Skeletal muscle cell (primary cell): ENCODE results near the gene PATL1.
"Not testable (repeated sequence)": the region's sequence is repeated elsewhere in the genome, so short reads cannot be mapped to it uniquely, and the experiment has no call there.

Source experiments
- DNase-seq: peaks from one replicate; pipeline ENCODE4 v3.0.0-alpha.2; 2010; ENCODE audit warnings: low read depth
- H3K4me3 ChIP-seq: 2 replicates; pipeline ENCODE4 v1.5.1; 2011; ENCODE audit warnings: low read depth, mild to moderate bottlenecking, control low read depth, low read length, moderate library complexity

PATL1 gene

DNA sequence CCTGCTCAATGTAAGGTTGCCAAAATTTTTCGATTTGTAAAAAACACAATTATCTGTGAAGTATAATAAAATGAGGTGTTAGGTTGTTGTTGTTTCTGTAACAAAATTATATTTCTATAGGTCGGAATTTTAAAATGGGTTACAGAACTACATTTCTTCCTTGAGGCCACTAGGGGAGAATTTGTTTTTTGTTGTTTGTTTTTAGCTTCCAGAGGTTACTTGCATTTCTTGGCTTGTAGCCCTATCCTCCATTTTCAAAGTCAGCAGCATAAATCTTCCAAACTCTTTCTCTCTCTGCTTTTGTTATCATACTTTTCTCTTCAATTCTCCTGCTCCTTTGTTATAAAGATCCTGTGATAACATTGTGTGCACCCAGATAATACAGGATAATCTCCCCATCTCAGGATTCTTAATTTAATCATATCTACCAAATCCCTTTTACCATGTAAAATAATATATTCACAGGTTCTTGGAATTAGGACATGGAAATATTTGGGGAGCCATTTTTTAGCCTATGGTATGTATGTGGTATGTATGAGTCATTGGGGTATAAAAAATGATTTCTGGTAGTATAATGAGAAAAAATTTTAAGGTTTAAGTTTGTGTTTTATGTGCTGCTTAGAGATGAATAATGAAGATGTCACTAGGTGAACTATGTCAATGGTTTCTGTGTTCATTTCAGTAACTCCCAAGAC is 9.4 kb upstream of the PATL1 start:
- no peak for DNase-seq
- no peak overlapping the region for H3K4me3 ChIP-seq

DNA sequence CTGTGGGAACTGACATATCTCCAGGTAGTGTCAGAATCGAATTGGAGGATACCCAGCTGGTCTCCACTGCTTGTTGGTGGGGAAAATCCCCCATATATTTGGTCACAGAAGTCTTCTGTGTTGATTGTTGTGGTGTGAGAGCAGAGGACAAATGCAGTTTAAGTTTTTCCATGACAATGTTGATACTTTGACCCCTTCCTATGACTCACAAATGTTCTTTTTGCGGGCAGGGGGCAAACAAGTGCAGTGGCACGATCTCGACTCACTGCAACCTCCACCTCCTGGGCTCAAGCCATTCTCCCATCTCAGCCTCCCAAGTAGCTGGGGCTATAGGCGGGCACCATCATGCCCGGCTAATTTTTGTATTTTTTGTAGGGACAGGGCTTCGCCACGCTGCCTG is 7.4 kb upstream of the PATL1 start:
- DNase-seq = no peak

DNA sequence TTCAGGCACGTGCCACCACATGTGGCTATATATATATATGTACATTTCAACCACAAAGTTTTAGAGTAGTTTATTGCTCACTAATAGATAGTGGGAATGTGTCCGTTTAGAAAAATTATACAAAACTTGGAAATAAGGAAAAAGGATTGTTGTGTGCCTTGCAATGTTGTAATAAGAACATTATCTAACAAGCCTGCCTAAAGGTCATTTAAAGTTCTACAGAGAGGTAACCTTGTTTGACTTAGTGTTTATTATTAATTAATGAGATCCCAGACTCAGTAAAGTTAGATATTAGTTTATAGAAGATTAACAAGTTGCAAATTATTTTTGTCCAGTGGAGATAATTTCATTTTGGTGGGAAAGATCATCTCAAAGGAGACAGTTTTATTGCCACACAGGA is 5.5 kb upstream of the PATL1 start:
- DNase-seq = no peak
- no peak overlapping the region for H3K4me3 ChIP-seq

More for the DNA sequence above, 7.4 kb upstream of the PATL1 start:
- no peak overlapping the region for H3K4me3 ChIP-seq

DNA sequence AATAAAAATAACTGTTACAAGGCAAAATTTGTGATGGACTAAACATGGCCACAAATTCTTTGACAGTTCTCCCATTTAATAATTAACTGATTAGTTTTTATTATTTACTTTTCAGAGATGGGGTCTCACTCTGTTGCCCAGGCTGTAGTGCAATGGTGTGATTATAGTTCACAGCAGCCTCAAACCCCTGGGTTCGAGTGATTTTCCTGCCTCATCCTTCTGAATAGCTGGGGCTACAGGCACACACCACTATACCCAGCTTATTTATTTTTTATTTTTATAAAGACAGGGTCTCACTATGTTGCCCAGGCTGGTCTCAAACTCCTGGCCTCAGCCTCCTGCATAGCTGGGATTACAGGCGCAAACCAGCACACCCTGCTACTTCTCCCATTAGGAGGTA is 4.5 kb upstream of the PATL1 start:
- DNase-seq = no peak
- no peak overlapping the region for H3K4me3 ChIP-seq

DNA sequence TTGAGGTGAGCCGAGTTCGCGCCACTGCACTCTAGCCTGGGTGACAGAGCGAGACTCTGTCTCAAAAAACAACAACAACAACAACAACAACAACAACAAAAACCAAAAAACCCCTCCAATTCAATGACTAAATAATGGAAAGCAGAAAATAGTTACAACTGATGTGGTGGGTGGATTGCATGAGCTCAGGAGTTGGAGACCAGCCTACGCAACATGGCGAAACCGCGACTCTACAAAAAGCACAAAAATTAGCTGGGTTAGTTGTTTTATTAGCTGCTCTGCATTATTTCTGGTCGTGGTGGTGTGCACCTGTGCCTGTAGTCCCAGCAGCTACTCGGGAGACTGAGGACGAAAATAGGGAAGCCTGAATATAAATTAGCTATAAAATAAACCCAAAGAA is 2.6 kb upstream of the PATL1 start:
- no peak overlapping the region for H3K4me3 ChIP-seq

DNA sequence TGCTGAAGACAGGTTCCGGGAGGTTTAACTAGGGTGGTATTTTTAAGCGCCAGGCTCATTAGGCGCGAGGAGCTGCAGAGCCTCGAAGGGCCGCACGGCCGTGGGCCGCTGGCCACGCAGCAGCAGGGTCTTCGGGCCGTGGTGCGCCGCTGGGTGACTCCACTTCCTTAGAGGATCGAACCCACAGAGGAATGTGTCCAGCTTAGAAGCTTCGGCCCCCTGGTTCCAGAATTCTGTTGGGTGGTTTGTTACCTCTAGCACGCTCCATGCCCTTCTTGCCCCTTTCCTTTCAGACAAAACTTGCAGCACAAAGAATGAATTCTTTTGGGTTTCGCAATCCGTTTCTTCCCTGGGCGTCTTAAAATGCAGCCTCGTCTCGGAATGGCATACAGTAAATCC is 773 bp upstream of the PATL1 start:
- peak overlapping the region; percentile 93 for H3K4me3 ChIP-seq
- no peak for DNase-seq

More for the DNA sequence above, 2.6 kb upstream of the PATL1 start:
- DNase-seq = no peak

DNA sequence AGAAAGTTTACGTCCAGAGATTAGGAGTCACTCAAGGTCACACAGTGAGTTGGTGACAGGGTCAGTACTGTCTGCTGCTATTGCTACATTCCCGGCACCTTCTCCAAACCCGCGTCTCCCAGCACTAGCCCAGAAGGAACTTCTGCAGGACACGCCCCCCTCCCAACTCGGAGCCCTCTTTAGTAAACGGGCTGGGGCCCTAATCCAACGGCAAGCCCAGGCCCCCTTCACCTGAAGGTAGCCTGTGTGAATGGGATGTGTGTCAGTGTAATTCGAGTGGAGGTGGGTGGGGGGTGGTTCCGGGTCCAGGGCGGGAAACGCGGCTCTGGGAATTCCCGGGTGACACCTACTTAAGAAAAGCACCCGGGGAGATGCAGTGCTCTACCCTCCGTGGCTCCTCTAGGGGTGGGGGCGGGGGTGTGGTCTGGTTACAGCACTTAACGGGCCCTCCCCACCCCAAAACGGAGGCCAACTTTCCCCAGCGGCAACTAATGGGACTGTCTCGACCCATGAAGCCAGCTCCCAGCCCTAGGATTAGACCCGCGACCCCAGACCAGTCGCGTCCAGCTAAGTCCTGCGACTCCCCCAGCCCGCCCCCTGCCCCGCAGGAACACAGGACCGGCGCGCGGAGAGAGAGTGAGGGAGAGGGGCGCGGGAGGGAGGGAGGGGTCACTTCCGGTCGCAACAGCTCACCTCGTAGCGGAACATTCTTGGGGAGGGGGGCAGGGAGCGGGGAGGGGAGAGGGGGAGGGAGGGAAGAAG is 468 bp downstream of the PATL1 start:
- peak overlapping the region; percentile 93 for H3K4me3 ChIP-seq
- DNase-seq = no peak

DNA sequence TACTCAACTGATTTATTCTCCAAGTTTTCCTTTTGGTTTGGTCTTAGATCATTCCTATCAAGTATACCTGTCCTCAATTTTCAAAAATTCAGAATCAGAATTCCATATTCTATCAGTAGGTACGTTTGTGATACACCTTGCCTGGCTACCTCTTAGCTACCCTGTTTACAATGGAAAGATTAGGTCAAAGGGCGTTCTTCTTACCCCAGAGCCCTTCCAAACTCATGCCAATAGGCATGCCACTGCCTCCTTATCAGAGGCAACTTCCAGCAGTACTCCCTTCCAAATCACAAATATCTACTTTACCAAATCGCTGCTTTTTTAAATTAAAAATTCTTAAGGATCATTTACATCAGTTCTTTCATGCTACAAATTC is 1.0 kb downstream of the PATL1 start:
- peak overlapping the region; percentile 93 for H3K4me3 ChIP-seq

DNA sequence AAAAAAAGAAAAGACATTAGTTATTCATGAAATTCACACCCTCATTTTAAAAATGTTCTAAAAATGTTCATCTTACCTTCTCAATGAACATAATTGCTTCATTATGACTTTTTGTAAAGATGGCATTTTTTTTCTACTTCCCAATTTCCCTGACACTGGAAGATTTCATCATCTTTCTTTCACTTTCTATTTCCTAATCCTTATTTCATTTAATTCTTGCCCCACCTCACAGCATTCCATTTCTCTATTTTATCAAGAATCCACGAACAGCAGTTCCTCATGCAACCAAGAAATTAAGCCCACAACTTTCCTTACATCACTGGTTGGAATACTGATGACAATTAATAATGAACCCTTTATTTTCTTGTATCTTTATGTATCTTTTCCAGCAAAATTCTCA is 1.9 kb downstream of the PATL1 start:
- peak overlapping the region; percentile 93 for H3K4me3 ChIP-seq
- no peak for DNase-seq

More for the DNA sequence above, 1.0 kb downstream of the PATL1 start:
- no peak for DNase-seq

DNA sequence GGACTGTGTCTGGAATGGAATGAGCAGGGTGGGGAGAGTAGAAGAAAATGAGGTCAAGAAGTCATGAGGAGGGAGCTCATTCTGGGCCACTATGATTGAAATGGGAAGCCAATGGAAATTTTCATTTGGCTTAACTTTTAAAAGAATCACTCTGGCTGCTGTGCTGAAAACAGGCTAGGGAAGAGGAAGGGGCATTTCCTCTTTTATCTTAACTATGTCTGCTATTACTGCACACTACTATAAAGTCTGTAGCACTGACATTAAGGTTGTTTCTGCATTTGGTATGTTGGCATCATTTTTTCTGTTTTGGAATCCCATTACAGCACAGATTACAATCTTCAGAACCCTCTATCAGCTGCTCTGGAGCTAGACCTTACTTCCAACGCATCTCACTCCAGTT is 8.2 kb downstream of the PATL1 start:
- no peak overlapping the region for H3K4me3 ChIP-seq
- no peak for DNase-seq

DNA sequence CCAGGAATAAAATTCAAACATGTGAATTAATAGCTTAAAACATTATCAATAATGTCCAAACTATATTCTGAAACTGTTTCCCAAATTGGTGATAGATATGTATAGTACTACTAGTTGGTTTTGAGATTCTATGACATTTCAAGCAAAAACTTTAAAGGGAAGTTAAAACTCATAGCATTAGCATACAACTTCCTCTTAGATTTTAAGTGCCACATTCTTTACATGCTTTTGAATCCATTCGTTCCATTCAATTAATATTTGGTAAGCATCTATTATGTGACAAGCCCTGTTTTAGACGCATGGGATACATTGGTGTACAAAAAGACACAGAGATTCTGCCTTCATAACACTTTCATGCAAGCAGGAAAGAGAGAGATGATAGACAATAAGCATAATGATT is 8.9 kb downstream of the PATL1 start:
- H3K4me3 ChIP-seq = no peak overlapping the region
- DNase-seq = no peak

DNA sequence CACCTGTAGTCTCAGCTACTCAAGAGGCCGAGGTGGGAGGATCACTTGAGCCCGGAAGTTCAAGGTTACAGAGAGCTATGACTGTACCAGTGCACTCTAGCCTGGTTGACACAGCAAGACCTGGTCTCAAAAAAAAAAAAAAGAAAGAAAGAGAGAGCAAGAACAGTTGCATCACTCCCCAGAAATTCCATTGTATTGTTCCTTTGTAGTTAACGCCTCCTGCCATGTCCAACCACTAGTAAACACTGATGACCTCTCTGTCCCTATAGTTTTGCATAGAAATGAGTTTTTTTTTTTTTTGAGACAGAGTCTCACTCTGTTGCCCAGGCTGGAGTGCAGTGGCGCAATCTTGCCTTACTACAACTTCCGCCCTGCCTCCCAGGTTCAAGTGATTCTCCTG is 10.8 kb downstream of the PATL1 start:
- DNase-seq = no peak
- H3K4me3 ChIP-seq = no peak overlapping the region

DNA sequence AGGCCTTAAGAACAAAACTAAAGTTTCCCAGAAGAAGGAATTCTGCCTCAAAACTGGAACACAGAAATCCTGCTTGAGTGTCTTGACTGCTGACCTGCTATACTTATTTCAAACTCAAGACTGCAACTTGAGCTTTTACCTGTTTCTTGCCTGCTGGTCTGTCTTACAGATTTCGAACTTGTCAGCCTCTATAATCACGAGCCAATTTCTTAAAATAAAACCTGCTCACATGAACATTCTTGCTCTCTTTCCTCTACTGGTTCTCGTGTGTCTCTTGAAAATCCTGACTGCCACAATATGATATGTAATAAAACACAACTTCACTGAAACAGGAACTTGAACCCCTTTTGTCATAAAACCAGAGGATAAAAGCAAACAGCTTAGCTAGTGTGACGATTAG is 13.9 kb downstream of the PATL1 start:
- DNase-seq = no peak
- no peak overlapping the region for H3K4me3 ChIP-seq

DNA sequence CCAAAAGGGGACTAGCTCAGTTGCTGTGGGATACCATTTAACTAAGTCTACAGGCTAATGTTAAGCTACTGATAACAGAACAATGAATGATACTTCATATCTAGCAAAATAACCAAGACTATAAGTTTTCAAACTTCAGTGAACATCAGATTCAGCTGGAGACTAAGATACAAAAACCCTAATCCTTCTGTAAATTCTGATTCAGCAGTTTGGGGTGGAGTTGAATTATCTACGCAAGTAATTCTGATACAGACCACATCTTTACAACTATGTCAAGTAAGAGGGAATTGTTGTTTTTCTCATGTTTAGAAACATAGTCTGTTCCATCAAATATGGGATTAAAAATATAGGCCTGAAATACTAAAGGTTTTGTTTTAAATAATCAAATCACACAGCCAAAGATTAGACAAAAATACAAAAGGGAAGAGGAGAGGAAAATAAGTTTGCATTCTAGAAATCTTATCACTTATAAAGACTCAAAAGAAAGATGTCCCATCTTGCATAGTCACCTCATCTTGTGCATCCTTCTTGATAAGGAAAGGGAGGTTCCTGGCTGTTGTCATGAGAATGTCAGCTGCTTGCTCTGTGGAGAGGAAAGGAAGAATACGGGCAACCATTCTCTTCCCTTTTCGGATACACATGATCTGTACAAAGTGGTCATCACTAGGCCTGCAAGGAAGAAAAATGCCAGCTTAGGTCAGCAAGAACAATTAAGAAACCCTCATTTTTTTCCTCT is 21.4 kb downstream of the PATL1 start:
- H3K4me3 ChIP-seq = no peak overlapping the region
- no peak for DNase-seq

DNA sequence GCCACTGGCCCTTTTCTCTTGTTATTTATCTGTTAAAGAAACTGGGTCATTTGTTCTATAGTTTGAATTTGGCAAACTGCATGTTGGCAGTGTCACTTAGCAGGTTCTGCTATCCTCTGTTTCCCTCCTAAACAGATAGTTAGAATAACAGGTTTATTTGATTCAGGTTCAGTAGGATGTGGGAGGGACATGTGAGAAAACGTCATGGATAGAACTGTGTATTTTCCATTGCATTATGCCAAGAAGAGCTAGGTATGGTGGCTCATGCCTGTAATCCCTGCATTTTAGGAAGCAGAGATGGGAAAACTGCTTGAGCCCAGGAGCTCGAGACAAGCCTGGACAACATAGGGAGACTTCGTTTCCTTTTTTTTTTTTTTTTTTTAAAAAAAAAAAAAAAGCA is 24.3 kb downstream of the PATL1 start:
- H3K4me3 ChIP-seq = no peak overlapping the region
- no peak for DNase-seq

DNA sequence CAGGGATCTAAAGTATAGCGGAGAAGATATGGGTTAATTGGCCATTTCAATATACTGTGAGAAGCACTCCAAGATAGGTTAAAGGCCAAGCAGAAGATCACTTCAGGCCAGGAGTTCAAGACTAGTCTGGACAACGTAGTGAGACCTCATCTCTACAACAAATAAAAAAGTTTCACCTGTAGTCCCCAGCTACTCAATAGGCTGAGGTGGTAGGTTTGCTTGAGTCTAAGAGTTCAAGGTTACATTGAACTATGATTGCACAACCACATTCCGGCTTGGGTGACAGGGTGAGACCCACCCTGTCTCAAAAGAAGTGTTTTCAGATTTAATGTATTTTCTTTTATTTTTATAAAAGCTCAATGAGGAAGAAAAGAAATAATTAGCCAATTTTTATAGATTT is 25.4 kb downstream of the PATL1 start:
- no peak overlapping the region for H3K4me3 ChIP-seq

DNA sequence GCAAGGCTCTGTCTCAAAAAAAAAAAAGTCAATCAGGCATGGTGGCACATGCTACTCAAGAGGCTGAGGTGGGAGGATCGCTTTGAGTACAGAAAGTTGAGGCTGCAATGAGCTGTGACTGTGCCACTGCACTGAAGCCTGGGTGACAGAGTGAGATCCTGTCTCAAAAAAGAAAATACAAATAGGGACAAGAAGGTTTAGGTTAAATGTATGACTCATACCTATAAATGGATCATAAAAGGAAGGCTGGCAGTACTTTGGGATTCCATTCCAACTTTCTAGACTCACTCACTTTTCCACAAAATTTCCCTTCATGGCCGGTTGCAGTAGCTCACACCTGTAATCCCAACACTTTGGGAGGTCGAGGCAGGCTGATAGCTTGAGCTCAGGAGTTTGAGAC is 27.7 kb downstream of the PATL1 start:
- DNase-seq = no peak
- H3K4me3 ChIP-seq = no peak overlapping the region

More for the DNA sequence above, 25.4 kb downstream of the PATL1 start:
- DNase-seq = no peak

DNA sequence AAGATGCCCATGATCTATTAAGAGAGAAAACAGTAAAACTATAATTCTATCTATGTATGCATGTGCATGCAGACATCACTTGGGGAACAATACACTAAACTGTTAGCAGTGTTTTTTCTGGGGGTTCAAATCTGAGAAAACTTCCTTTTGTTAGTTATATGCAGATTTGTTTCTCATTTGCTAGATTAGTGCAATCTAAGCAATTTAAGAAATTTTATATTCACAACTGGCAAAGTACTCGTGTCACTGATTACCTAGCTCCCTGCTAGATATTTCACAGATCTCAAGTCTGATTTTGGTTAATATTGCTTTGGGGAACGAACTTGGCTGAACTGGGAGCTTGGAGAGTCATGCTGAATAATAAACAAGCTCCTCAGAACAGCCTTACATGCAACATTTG is 38.3 kb downstream of the PATL1 start:
- DNase-seq = no peak
- no peak overlapping the region for H3K4me3 ChIP-seq

DNA sequence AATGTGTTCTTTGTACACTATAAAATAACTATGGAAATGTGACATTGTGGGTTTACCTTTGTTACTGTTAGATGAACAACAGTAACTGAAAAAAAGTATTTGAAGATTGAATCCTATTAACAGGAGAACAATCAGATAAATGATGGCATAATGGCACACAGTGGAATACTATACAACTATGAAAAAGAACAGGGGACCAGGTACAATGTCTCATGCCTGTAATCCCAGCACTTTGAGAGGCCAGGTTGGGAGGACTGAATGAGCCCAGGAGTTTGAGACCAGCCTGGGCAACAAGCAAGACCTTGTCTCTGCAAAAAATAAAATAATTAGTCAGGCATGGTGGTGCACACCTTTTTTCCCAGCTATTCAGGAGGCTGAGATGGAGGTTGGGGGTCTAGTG is 38.8 kb downstream of the PATL1 start:
- H3K4me3 ChIP-seq = no peak overlapping the region
- no peak for DNase-seq

DNA sequence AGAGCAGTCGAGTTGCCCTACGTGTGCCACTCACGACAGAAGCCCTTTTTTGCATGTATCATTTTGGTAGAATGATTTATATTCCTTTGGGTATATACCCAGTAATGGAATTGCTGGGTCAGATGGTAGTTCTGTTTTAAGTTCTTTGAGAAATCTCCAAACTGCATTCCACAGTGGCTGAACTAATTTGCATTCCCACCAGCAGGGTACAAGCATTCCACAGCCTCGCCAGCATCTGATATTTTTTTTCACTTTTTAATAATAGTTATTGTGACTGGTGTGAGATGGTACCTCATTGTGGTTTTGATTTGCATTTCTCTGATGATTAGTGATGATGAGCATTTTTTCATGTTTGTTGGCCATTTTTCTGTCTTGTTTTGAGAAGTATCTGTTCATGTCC is 41.9 kb downstream of the PATL1 start:
- not testable (repeated sequence) for H3K4me3 ChIP-seq, DNase-seq

DNA sequence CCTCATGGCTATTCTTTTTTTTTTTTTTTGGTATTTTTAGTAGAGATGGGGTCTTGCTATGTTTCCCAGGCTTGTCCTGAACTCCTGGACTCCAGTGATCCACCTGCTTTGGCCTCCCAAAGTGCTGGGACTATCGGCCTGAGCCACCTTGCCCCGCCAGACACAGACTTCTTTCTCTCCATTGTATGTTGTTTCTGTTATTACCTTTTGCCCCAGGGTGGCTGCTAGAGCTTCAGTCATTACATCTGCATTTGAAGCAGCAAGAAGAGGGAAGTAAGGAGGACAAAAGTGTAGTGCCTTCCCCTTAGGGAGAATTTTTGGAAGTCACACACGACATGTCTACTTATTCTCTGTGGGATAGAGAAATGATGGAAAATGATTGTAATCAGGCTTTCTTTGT is 43.1 kb downstream of the PATL1 start:
- H3K4me3 ChIP-seq = no peak overlapping the region
- DNase-seq = no peak
